GM12878 (cell line): ENCODE measurements around the gene MEMO1. TPM values are rescaled to one million over a fixed set of nuclear protein-coding genes. Genes with fewer than 3 reads are reported as not detected.

Source experiments
- ATAC-seq: fragments of 200-7000 bp; cut with Tn5 transposase; 3 replicates; pipeline ENCODE4 v1.9.1; 2020; ENCODE audit warnings: mild to moderate bottlenecking, moderate library complexity
- BruUV-seq: library from RNA; stranded (reverse); fragments of 400-500 nt; replicated peaks from 2 replicates; lab custom pipeline; 2021; lab: Mats Ljungman, UMichigan
- CTCF ChIA-PET: fragments of 300-600 bp; sonication (Branson Sonifier 250); formaldehyde crosslinking; extraction: SDS; loops from one replicate; lab custom pipeline; 2021; ENCODE audit warnings: inconsistent platforms; lab: Yijun Ruan, JAX
- POLR2A ChIA-PET: fragments of 350-600 bp; formaldehyde crosslinking; extraction: SDS; loops from one replicate; lab custom pipeline; 2021; ENCODE audit warnings: inconsistent platforms; lab: Charles Lee
- RAD21 ChIA-PET: fragments of 300-600 bp; sonication (Branson Sonifier 250); formaldehyde crosslinking; loops from one replicate; lab custom pipeline; 2023; ENCODE audit warnings: antibody characterized with exemption; ENCODE audit not compliant: unreplicated experiment; lab: Charles Lee
- SMC1A ChIA-PET: fragments of 300-600 bp; sonication (Branson Sonifier 250); formaldehyde crosslinking; loops from one replicate; lab custom pipeline; 2023; ENCODE audit not compliant: unreplicated experiment, uncharacterized antibody; lab: Charles Lee
- DNase-seq: peaks from one replicate; pipeline ENCODE4 v3.0.0-alpha.2; 2011; ENCODE audit warnings: low read depth, low spot score
- FAIRE-seq: peaks from 3 replicates; lab custom pipeline; 2011; peaks lifted over from hg19 to GRCh38; lab: Jason Lieb, UNC
- H2AFZ ChIP-seq: 2 replicates; pipeline ENCODE4 v1.6.0; 2011; ENCODE audit warnings: low read depth, low read length, control low read depth; ENCODE audit not compliant: control insufficient read depth
- H3K27ac ChIP-seq: 2 replicates; pipeline ENCODE4 v1.5.1; 2011; ENCODE audit warnings: control low read depth; ENCODE audit not compliant: control insufficient read depth, insufficient read depth
- H3K27me3 ChIP-seq, 2 experiments: replicated peaks in 1 of 2; 2 replicates each; pipeline versions ENCODE4 v1.6.0 to v1.6.1; 2011; ENCODE audit warnings: low read length in 1 of 2; ENCODE audit not compliant: control insufficient read depth in 2 of 2, insufficient read depth in 2 of 2
- H3K36me3 ChIP-seq, 2 experiments: 2 replicates each; pipeline ENCODE4 v1.5.1; 2011; ENCODE audit warnings: low read length in 1 of 2; ENCODE audit not compliant: control insufficient read depth in 2 of 2, insufficient read depth in 2 of 2
- H3K4me1 ChIP-seq: 2 replicates; pipeline ENCODE4 v1.6.1; 2011; ENCODE audit warnings: mild to moderate bottlenecking, low read length, moderate library complexity, mixed read lengths; ENCODE audit not compliant: control insufficient read depth, insufficient read depth
- H3K4me2 ChIP-seq: 2 replicates; pipeline ENCODE4 v1.6.0; 2011; ENCODE audit warnings: control low read depth; ENCODE audit not compliant: control insufficient read depth, insufficient read depth
- H3K4me3 ChIP-seq: fragments of 200-600 bp; sonication (generic); 2 replicates; pipeline ENCODE4 v1.5.1; 2016
- H3K79me2 ChIP-seq: 2 replicates; pipeline ENCODE4 v1.6.0; 2011; ENCODE audit warnings: low read length; ENCODE audit not compliant: control insufficient read depth, insufficient read depth
- H3K9ac ChIP-seq: 2 replicates; pipeline ENCODE4 v1.8.0; 2011; ENCODE audit warnings: low read length, control low read depth, mixed read lengths; ENCODE audit not compliant: control insufficient read depth, insufficient read depth
- H3K9me3 ChIP-seq: replicated peaks from 3 replicates; pipeline ENCODE4 v1.5.1; 2011; ENCODE audit warnings: mild to moderate bottlenecking, low read length; ENCODE audit not compliant: control insufficient read depth, insufficient read depth
- H4K20me1 ChIP-seq: 2 replicates; pipeline ENCODE4 v1.6.0; 2011; ENCODE audit not compliant: control insufficient read depth, insufficient read depth
- ATF3 ChIP-seq: IDR thresholded peaks from 2 replicates; pipeline ENCODE4 v1.6.1; 2011; ENCODE audit warnings: low read depth, mild to moderate bottlenecking, low read length, moderate library complexity, borderline replicate concordance; ENCODE audit errors: extremely low read depth
- CUX1 ChIP-seq: IDR thresholded peaks from 2 replicates; pipeline ENCODE4 v1.6.1; 2012; ENCODE audit warnings: improper control_type of control experiment, low read depth, low read length; ENCODE audit not compliant: insufficient replicate concordance
- RUNX3 ChIP-seq: IDR thresholded peaks from 2 replicates; pipeline ENCODE4 v1.6.1; 2012; ENCODE audit warnings: low read length, inconsistent platforms
- WRNIP1 ChIP-seq: IDR thresholded peaks from 2 replicates; pipeline ENCODE4 v1.6.1; 2011; ENCODE audit warnings: low read depth, low read length, improper control_type of control experiment, borderline replicate concordance
- in situ Hi-C: fragments of 300-500 bp; cut with MboI; formaldehyde crosslinking; loops from 9 replicates; pipeline ENCODE4 v1.14.3; 2018; ENCODE audit warnings: mixed read lengths
- intact Hi-C: fragments of 100-400 bp; cut with micrococcal nuclease; formaldehyde crosslinking; loops from one replicate; pipeline ENCODE4 v1.14.2; 2022; ENCODE audit not compliant: unreplicated experiment
- polyA plus RNA-seq, 11 experiments: library from polyadenylated mRNA; depleted of rRNA in 4 of 11; unstranded in 6 of 11; stranded (reverse) in 5 of 11; fragments of >200 nt; fragmentation: Nextera tagmentation in 4 of 11; fragmentation: Illumina TruSeq in 1 of 11; extraction: Ambion mirVana in 4 of 11; extraction: Trizol in 1 of 11; gene quantifications; 1 replicate in 1 of 11; 2 replicates in 10 of 11; pipeline versions ENCODE4 v1.2.1 to v1.2.3, GENCODE V29; 2011 to 2016; ENCODE audit warnings: inconsistent platforms in 2 of 11, missing spikeins in 2 of 11, low read depth in 1 of 11
- total RNA-seq, 4 experiments: library from RNA; depleted of rRNA in 3 of 4; stranded (reverse); fragments of >200 nt in 3 of 4; fragmentation: Illumina TruSeq in 1 of 4; extraction: Trizol in 1 of 4; gene quantifications; 2 replicates each; pipeline versions ENCODE4 v1.2.1 to v1.2.3, GENCODE V29; 2013 to 2021

Gene MEMO1
- total and polyA plus RNA-seq, 10 of the 15 experiments (the other 5 are each of a cell fraction or from before 2014, with no cell fraction given): 39.8 to 99.1 (median 72.2) TPM

GRCh38 chr2:31973665-31974064, 37.1 kb downstream of the MEMO1 start:
- no peak overlapping the region for H3K4me3 ChIP-seq
- ATAC-seq (peak; percentile 33), DNase-seq (no peak), FAIRE-seq (no peak)
- intact Hi-C loops: no loop called here
- peaks cover 22% of the 10 kb centered on the region for H3K4me1 ChIP-seq
- no peaks in the 10 kb centered on the region for H3K27me3 ChIP-seq
- H3K9me3 ChIP-seq: no peaks in the 10 kb centered on the region; the same call in 2 of the 3 replicates
- no peak for TF ChIP-seq CUX1
- TF ChIP-seq ATF3: no peak
- peak; percentile 78 for TF ChIP-seq RUNX3
- TF ChIP-seq WRNIP1: no peak
- SMC1A ChIA-PET: no interaction called here
- H4K20me1 ChIP-seq: no peaks in the 10 kb centered on the region
- CTCF ChIA-PET: no interaction called here
- RAD21 ChIA-PET: no interaction called here
- H3K4me2 ChIP-seq: no peak overlapping the region
- BruUV-seq: no TSS peak
- in situ Hi-C loops: no loop called here
- POLR2A ChIA-PET: no interaction called here
- H3K79me2 ChIP-seq: peaks cover 76% of the 10 kb centered on the region
- H2AFZ ChIP-seq: no peak overlapping the region
- H3K27ac ChIP-seq: no peak overlapping the region
- H3K9ac ChIP-seq: no peak overlapping the region
- H3K36me3 ChIP-seq: no peaks in the 10 kb centered on the region; a peak in 2 of 4 replicates
